CD4-positive, alpha-beta T cell treated with Interleukin-1 beta for 1 hour (primary cell): Measurements from ENCODE around the gene C5orf46.
"Not testable (repeated sequence)": the region's sequence is repeated elsewhere in the genome, so short reads cannot be mapped to it uniquely, and the experiment has no call there.

ENCODE experiments used
- DNase-seq, 2 donors: peaks; one replicate each; pipeline ENCODE4 v3.0.0-alpha.2; 2020 to 2022

The C5orf46 gene

DNA sequence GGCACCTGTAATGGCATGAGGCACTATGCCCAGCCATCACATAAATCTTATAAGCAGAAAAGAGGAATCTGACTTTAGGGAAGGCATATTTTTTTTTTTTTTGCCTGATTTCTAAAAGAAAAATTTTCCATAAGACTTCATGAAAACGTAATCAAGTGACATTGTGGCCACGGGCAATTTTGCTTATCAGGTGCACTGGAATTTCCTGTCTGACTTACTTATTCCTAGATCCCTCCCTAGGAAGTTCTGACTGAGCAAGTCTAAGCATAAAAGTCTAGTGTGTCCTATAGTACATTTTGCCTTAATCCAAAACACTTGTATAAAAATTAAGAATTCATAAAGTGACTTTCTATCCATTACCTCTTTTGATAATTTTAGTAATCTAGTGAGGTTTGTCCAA, 12.5 kb downstream of the C5orf46 start:
- DNase-seq = no peak

DNA sequence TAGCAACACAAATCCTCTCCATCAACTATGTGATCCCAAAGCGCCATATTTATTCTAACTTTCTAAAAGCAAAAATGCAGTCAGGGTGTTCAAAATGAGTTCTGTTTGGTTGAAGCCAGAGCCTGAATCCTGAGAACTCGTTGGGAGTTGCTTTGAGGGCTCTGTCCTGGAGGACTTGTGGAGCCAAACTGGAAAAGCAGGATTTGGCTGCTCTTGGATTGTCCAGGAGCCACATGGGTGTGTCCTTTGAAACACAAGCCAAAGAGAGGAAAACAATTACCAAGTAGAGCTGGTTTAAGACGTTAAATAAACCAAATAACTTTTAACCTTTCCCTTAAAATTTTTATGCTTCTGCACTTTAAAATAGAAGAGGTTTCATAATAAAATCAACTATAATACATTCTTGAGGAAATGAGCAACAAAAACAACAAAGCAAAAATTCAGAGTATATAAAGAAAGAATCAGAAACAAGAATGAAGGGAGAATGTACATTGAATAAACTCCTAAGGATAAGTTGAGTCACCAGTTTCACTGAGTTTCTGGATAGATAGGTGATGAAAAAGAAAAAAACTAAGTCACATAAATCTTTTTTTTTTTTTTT, 13.5 kb downstream of the C5orf46 start:
- DNase-seq = no peak

DNA sequence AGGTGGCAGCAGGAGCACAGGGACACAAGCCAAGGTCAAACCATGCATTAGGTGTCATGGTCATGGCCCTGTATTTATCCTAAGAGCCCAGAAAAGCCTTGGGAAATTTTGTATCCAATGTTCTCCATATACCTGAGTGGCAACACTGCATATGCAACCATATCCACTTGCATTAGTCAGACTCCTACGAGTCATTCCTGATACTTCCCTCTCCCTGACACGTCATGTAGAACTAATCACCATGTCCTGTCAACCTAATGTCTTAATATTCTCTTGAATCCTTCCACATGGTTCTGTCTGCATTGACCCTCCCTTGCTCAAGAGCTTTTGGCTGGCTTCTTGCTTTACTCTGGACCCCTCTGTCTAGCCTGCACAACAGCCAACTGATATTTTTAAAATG, 18.4 kb downstream of the C5orf46 start:
- DNase-seq = no peak

DNA sequence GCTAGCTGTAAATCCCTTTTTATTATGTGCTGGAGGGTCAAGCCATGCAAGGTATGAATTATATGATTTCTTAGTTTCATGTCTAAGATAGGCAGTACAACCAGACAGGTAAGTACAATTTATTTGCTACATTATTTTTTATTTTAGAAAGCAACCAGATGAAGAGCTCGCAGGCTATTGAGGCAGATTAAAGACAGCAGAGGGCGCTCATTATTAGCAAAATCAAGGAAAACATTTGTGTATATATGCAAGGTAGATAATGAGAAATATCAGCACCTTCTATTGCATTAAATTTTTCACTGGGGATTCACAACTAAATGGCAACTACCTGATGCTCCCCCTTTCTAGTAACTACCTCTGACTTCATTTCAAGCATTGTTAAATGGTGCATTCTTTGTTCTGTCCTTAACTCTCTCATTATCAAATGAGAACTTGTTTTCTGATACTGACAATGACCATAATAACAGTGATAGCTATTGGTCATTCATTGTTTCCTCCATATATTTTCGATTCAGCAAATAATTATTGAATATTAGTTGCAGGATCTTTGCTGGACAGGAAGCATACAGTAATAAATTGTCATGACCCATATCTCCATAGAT, 19.2 kb downstream of the C5orf46 start:
- no peak for DNase-seq

DNA sequence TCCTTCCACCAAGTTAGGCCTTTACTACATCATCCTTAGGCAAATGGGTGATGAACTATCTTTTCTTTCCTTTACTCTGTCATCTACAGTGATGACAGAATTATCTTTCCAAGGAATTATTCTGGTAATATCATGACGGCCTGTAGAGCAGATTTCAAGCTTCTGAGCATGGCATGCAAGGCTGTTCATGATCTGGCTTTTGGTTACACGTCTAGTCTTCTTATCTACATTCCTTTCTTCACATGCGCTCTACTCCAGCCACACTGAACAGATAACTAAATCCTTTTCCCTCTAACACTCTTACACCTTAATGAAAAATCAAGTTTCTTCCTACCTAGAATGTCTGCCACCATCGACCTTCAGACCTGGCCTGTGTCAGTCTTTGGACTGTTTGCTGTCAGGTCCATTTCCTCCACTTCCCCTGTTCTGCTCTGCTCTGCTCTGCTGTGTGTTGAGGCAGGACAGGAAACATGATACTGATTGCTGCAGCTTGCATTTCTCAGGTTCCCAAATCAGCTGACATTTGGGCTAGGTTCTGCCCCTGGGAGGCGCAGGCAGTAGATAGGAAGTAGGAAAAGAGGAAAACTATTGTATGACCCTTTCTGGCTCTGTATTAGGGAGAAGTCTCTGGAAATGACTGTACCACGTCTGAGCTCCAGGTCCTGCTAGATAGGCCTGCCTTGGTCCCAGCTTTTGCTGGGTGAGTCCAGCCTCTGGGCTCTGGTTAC, 23.6 kb downstream of the C5orf46 start:
- no peak for DNase-seq

DNA sequence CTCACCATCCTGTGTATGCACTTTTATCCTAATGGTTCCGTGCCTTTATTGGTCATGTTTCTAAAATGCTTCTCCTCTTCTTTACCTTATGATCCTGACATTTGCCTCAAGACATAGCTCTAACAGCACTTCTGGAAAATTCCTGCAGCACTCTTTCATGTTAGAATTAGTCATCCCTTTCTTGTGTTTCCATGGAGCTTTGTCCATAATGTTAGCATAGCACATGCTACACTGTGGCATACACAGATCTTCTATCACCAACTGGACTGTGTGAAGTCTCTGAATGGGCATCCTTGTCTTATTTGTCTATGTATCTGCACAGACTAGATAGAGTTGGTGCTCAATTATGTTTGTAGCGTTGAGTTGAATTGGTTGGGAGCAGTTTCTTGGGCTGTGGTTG, 25.9 kb downstream of the C5orf46 start:
- no peak for DNase-seq

DNA sequence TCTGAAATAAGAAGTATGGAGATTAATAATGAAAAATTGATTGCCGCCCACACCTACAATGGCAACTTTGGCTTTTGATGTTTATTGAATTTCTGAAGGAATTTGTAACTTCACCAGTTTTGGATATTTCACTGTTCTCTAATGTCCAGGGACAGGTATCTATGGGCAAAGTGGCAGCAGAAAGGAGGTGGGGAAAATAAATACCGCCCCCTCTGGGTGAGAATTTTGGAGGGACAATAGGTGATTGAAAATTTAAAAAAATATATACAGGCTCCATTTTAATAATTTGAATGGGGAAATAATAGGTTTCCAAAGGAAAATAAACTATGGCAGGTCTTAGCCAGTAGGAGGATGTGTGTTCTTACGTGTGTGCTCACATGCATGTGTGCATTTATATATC, 26.6 kb downstream of the C5orf46 start:
- DNase-seq = no peak

DNA sequence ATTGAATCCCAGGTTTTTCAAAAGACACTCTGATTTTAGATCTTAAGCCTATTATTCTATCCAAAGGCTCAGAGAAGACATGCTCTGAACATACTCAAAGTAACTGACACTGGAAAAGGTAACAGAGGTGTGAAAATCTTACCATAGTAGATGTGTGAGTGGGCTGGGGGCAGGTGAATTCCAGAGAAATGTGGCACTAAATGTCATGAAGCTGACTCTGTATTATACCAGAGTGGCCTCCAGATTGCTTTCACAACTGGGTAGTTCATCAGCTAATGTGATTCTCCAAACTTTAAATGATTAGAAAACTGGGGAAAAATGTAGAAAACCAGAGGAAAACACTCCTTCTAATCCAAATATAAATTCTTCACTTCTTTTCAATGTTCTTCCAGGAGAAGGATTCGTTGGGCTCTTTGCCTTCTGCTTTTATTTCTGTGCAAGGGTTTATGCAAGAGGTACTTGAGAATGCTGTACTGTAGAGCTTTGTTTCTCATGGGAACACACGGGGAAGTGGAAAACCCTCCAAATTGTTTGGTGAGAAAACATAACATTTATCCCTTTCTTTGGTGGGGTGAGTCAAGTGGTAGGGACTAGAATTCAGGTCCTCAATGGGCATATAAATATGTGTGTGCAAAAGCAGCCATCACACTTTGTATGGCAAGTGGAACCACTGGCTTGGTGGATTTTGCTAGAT, 28.1 kb downstream of the C5orf46 start, which contains the start of gene SCGB3A2:
SCGB3A2 (plus strand) TSS at position 646 of the 694 bp plus-strand sequence. CDS start 93 bp downstream, outside the sequence.
- DNase-seq = no peak

DNA sequence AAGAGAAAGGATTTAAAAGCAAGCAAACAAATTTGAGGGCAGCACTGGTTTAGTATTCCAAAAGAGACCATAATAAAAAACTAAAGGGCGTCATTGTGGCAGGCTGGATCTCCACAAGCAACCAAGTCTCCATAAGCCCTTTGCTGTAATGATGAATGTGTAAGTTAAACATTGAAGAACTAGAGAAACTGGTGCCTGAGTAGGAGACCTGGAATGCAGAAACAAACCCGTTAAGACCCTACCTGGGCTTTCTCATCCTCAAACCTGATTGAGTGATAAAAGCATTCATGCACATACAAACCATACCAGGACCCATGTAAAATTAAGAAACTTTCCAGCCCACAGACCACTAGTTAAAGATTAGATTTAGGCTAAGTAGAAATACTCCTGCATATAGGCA, 29.7 kb downstream of the C5orf46 start:
- no peak for DNase-seq

DNA sequence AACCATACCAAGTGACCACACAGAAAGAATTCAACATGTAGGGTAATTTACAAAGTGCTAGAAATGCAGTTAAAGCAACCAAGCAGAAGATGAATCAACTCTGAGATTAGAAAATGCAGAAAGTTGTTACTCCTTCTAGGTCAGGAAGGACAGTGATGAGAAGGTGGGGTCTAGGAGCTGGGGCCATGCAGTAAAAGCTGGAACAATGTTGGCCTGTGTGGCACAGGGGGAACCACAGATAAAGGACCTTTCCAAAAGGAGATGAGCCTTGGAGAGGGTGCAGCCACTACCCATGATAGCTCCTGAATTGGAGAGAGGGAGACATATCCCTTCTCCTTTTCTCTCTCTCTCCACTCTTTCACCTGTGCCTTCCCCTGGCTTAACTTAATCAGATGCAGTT, 30.2 kb downstream of the C5orf46 start:
- DNase-seq = no peak

DNA sequence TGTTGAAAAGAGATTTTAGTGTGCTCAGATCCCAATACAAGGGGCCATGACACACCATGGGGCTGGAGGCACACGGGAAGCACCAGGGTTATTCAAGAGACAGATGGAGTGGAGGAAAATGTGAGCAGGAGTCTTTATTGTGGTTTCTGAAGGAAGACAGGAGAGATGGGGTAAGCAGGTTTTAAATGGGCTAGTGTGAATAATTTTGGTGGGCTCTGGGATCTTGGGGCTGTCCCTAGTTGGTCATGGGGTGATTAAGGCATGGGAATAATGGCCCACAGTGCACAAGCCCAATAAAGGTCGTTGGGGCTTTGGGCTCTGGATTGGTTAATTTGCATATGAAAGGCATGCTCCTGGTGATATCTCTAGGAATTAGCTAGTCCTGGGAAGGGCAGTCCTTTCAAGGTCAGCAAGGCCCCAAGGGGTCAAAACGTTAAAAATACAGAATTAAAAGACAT, 31.4 kb downstream of the C5orf46 start:
- no peak for DNase-seq

DNA sequence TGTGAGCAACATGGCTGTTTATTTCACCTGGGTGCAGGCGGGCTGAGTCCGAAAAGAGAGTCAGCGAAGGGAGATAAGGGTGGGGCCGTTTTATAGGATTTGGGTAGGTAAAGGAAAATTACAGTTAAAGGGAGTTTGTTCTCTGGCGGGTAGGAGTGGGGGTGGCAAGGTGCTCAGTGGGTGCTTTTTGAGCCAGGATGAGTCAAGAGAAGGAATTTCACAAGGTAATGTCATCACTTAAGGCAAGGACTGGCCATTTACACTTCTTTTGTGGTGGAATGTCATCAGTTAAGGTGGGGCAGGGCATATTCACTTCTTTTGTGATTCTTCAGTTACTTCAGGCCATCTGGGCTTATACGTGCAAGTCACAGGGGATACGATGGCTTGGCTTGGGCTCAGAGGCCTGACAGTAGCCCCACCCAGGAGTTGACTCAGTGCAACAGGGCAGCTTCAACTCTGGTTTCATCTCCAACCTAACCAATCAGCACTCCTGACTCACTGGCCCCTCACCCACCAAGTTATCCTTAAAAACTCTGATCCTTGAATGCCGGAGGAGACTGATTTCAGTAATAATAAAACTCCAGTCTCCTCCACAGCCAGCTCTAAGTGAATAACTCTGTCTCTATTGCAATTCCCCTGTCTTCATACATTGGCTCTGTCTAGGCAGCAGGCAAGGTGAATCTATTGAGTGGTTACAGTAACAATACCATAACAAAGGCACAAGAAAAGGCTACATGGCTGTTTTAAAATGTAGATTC, 32.0 kb downstream of the C5orf46 start:
- DNase-seq = not testable (repeated sequence)

DNA sequence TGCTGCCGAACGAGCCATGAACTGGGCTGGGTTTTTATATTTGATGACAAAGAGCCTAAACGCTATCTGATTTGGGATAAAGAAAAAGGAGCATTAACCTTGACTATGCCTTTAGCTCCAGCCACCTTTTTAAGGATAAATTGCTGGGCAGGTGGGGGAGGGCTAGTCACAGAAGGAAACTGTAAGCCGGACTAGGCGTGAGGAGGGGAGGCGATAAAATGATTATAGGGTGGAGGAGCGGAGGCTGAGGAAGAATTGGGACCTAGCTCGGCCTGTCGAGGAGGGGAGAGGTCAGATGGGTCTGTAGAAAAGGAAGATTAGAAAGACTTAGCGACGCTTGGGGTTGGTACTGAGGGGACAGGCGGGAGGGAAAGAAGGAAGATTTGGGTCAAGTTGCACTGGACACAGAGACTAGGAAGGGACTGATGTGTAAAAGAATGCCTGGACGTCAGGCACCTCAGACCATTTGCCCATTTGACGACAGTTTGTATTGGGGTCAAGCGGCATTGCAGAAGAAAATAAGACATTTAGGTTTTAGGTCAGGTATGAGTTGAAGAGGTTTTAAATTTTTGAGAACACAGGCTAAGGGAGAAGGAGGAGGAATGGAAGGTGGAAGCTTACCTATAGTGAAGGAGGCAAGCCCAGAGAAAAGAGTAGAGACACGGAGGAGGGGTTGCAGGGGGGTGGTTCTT, 33.4 kb downstream of the C5orf46 start:
- not testable (repeated sequence) for DNase-seq

DNA sequence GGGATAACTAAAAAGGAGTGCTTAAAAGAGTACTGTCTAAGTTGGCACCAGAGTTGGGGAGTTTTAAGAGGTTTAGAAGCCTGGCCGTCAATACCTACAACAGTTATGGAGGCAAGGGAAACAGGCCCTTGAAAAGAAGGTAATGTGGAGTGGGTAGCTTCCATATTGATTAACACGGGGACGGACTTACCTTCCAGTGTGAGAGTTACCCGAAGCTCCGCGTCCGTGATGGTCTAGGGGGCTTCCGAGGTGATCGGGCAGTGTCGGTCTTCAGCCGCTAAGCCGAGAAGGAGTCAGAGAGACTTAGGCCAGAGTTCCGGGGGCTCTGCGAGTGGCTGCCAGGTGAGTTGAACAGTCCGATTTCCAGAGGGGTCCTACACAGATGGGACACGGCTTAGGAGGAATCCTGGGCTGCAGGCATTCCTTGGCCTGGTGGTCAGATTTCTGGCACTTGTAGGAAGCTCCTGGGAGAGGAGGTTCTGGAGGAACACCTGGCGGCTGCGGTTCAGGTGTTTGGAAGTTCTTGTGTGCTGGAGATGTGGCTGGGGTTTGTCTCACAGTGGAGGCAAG, 34.3 kb downstream of the C5orf46 start:
- DNase-seq = not testable (repeated sequence)

DNA sequence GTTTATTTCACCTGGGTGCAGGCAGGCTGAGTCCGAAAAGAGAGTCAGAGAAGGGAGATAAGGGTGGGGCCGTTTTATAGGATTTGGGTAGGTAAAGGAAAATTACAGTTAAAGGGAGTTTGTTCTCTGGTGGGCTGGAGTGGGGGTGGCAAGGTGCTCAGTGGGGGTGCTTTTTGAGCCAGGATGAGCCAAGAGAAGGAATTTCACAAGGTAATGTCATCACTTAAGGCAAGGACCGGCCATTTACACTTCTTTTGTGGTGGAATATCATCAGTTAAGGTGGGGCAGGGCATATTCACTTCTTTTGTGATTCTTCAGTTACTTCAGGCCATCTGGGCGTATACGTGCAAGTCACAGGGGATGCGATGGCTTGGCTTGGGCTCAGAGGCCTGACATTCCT, 36.4 kb downstream of the C5orf46 start:
- DNase-seq = not testable (repeated sequence)

DNA sequence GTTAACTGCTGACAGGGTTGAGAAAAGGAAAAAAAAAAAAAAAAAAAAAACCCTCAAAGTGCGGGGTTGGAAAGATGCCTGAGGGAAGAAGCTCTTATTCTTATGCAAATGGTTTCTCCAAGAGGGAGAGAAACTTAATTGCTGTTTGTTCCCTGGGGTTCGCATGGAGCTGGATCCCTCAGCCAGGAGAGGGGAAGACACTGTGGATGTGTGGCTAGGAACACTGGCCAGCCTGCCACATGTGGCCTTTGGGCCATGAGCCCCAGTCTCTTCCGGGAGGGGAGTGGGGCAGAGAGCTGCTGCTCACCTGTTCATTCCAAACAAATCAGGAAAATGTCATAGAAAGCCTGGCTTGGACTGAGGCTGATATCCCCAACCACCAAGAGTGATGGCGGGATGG, 37.2 kb downstream of the C5orf46 start:
- no peak for DNase-seq

DNA sequence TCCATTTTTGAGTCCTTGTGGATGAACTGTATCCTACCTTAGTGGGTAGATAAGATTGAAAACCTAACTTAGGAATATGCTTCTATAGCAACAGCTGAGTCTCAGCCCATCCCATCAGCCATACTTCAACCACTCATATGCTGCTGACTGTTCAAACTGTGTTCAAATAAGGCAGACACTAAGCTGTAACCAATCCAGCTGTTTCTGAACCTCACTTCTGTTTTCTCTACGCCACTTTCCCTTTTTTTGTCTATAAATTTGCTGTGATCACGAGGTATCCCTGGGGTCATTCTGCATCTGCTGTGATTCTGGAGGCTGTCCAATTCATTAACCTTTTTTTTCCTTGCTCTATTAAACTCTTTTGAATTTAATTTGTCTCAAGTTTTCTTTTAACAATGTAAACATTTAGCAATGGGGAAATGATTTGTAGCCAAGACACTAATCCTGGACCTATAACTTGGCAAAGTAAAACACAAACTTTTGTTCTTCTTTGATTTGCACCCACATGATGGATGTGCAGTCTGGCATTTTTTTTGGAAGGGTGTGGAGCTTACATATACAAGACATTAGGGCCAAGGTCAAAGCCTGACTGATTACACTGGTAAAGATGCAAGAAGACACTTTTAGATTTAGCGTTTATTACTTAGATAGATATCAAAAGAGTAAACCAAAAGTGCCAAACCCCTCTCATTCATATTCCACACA, 42.7 kb downstream of the C5orf46 start:
- no peak for DNase-seq

DNA sequence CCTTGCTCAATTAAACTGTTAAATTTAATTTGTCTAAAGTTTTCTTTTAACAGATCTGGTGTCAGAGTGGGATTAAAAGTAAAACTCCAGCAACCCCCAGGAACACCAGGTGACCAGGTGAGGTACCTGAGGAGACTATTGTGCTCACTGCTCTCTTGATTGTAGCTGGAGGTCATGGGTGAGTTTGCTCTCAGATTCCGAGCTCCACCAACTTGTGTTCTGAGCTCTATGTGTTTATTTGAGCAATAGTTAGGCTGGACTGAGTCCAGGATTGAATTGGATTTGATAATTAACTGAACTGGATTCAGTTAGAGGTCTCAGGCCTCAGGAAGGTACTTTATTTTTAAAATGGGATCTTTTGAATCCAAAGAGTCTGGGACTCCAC, 45.7 kb downstream of the C5orf46 start:
- DNase-seq = no peak

DNA sequence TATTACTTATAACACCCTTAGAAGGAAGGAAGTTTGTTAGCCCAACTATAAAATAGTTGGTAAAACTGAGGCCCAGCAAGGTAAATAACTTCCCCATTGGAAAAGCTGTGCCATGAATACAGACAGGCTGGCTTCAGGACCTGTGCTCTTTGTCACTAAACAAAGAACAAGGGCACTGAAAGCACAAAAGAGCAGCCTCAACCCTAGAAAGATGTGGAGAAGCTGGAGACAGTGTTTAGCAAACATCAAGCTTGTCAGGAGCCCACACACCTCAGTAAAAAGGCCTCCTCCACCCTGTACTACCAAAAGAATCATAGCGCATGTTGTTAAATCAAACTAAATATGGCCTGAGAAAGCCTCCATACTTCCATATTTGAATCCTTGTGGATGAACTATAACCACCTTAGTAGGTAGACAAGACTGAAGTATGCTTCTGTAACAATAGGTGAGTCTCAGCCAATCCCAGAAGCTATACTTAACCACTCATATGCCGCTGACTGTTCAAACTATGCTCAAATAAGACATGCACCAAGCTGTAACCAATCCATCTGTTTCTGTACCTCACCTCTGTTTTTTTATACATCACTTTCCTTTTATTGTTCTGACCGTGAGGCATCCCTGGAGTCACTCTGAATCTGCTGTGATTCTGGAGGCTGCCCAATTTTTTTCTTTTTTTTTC, 46.2 kb downstream of the C5orf46 start:
- DNase-seq = no peak

DNA sequence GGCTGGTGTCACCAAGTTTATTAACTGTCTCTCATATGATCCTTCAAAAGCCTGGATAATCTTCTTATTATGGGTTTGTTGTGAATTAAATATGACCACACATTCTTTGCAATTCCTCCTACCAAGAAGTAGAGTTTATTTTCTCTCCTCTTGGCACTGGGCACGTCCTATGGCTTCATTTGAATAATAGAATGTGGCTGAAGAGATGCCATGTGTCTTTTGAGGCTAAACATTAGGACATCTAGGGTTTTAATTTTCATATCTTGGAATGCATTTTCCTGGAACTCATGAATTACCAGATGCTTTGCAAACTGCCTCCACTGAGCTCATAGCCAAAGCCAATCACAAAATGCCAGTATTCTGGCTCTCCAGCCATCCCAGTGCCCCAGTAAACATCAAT, 47.8 kb downstream of the C5orf46 start:
- no peak for DNase-seq
